Measurements from ENCODE around the gene GLDN. TPM values are rescaled to one million over a fixed set of nuclear protein-coding genes. Genes with fewer than 3 reads are reported as not detected.

GLDN gene
- total and polyA plus RNA-seq, 2 of the 4 experiments (the other 2 are of a cell fraction): under 0.01 TPM; not detected in 1

DNA sequence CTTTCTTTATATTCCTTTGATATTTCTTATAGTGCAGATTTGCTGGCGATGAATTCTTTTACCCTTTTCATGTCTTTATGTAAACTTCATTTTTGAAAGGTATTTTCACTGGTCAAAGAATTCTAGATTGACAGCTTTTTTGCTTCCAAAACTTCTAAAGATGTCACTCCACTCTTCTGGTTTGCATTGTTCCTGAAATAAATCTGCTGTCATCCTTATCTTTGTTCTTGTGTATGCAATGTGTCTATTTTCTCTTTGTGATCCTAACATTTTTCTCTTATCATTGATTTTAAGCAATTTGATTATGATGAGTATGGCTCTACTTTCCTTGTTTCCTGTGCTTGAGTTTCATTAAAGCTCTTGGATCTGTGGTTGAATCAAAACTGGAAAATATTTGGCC is 103.4 kb downstream of the GLDN start:
- POLR2A ChIA-PET (ENCODE audit: unreplicated experiment): no interaction called here
- no TSS peak for BruUV-seq (replicated peaks)

More for the DNA sequence above, 103.4 kb downstream of the GLDN start:
- H3K14ac ChIP-seq (replicated peaks; ENCODE audit: low read depth, low read length): no peak overlapping the region
- in situ Hi-C loops (cut with MboI; ENCODE audit: low sequenced_read_pairs): no loop called here
- no peak overlapping the region for H2AK9ac ChIP-seq (replicated peaks; ENCODE audit: low read depth, low read length, poor library complexity)
- WGBS, 2 experiments (ENCODE audit: extremely low coverage in 2 of 2, insufficient read length in 1 of 2): no CpG with 5 or more reads among the region's 1 CpG
- DNase-seq: no peak
- TF ChIP-seq RCOR1 (IDR thresholded peaks at IDR 0.05; ENCODE audit: insufficient replicate concordance, low read length) (no peak), BHLHE40 (IDR thresholded peaks at IDR 0.05; ENCODE audit: low read depth, low read length) (no peak), FOS (IDR thresholded peaks at IDR 0.05; ENCODE audit: low read depth, low read length) (no peak), POLR2A (IDR thresholded peaks at IDR 0.05; ENCODE audit: low read depth, low read length) (no peak), CEBPB (IDR thresholded peaks at IDR 0.05; ENCODE audit: low read depth, low read length) (no peak), MAZ (IDR thresholded peaks at IDR 0.05; ENCODE audit: borderline replicate concordance, low read depth, low read length) (no peak), MXI1 (IDR thresholded peaks at IDR 0.05; ENCODE audit: borderline replicate concordance, low read depth, low read length) (no peak), RAD21 (IDR thresholded peaks at IDR 0.05; ENCODE audit: low read length) (no peak), RFX5 (IDR thresholded peaks at IDR 0.05; ENCODE audit: low read depth, low read length) (no peak), MAFK (IDR thresholded peaks at IDR 0.05; ENCODE audit: low read depth, low read length) (no peak), SMC3 (IDR thresholded peaks at IDR 0.05; ENCODE audit: low read depth, low read length) (no peak), CHD1 (IDR thresholded peaks at IDR 0.05; ENCODE audit: low read depth, low read length) (no peak), NFE2L2 (IDR thresholded peaks at IDR 0.05; ENCODE audit: low read depth, low read length) (no peak)
- TF ChIP-seq, protein P1, sequence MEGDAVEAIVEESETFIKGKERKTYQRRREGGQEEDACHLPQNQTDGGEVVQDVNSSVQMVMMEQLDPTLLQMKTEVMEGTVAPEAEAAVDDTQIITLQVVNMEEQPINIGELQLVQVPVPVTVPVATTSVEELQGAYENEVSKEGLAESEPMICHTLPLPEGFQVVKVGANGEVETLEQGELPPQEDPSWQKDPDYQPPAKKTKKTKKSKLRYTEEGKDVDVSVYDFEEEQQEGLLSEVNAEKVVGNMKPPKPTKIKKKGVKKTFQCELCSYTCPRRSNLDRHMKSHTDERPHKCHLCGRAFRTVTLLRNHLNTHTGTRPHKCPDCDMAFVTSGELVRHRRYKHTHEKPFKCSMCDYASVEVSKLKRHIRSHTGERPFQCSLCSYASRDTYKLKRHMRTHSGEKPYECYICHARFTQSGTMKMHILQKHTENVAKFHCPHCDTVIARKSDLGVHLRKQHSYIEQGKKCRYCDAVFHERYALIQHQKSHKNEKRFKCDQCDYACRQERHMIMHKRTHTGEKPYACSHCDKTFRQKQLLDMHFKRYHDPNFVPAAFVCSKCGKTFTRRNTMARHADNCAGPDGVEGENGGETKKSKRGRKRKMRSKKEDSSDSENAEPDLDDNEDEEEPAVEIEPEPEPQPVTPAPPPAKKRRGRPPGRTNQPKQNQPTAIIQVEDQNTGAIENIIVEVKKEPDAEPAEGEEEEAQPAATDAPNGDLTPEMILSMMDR (conservative IDR thresholded peaks at IDR 0.05; ENCODE audit: low read depth, low read length): no peak
- TF ChIP-seq, protein P2, sequence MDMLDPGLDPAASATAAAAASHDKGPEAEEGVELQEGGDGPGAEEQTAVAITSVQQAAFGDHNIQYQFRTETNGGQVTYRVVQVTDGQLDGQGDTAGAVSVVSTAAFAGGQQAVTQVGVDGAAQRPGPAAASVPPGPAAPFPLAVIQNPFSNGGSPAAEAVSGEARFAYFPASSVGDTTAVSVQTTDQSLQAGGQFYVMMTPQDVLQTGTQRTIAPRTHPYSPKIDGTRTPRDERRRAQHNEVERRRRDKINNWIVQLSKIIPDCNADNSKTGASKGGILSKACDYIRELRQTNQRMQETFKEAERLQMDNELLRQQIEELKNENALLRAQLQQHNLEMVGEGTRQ (IDR thresholded peaks at IDR 0.05; ENCODE audit: low read depth, low read length): no peak
- TF ChIP-seq, protein P3, sequence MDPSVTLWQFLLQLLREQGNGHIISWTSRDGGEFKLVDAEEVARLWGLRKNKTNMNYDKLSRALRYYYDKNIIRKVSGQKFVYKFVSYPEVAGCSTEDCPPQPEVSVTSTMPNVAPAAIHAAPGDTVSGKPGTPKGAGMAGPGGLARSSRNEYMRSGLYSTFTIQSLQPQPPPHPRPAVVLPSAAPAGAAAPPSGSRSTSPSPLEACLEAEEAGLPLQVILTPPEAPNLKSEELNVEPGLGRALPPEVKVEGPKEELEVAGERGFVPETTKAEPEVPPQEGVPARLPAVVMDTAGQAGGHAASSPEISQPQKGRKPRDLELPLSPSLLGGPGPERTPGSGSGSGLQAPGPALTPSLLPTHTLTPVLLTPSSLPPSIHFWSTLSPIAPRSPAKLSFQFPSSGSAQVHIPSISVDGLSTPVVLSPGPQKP (IDR thresholded peaks at IDR 0.05; ENCODE audit: borderline replicate concordance, low read depth, low read length): no peak
- H3K36me3 ChIP-seq (ENCODE audit: control insufficient read depth, insufficient read depth, low read length): 0 out of 2 replicates have a peak, but pooled peaks cover 1% of the 10 kb centered on the region
- no peaks in the 10 kb centered on the region for H4K20me1 ChIP-seq (ENCODE audit: insufficient read depth, low read length)
- no peak overlapping the region for H4K8ac ChIP-seq (ENCODE audit: low read depth in 2 of 2, low read length in 2 of 2)
- H2BK120ac ChIP-seq (ENCODE audit: low read depth, low read length): no peak overlapping the region
- H2BK5ac ChIP-seq (ENCODE audit: low read depth, low read length, poor library complexity, severe bottlenecking): no peak overlapping the region
- H3K9ac ChIP-seq (ENCODE audit: low read depth, low read length): no peak overlapping the region
- H3K79me1 ChIP-seq (ENCODE audit: low read depth in 1 of 2, low read length in 2 of 2): no peaks in the 10 kb centered on the region
- no peaks in the 10 kb centered on the region for H3K9me3 ChIP-seq (ENCODE audit: control insufficient read depth, insufficient read depth, low read length)
- peaks cover 2% of the 10 kb centered on the region; the same call in 1 of the 2 replicates for H3K27me3 ChIP-seq (ENCODE audit: control insufficient read depth, insufficient read depth, low read length)
- H3K4me2 ChIP-seq (ENCODE audit: low read depth, low read length): no peak overlapping the region
- H2AFZ ChIP-seq (replicated peaks; ENCODE audit: low read length, poor library complexity): no peak overlapping the region
- no peak overlapping the region for H4K5ac ChIP-seq (ENCODE audit: low read depth, low read length)
- dilution Hi-C loops (cut with HindIII; ENCODE audit: low sequenced_read_pairs, unreplicated experiment): no loop called here
- H3K4ac ChIP-seq (ENCODE audit: low read depth, low read length): no peak overlapping the region
- H3K27ac ChIP-seq (ENCODE audit: insufficient read depth, low read length): no peak overlapping the region
- no peak overlapping the region for H2AK5ac ChIP-seq (ENCODE audit: low read depth, low read length)
- ATAC-seq (ENCODE audit: low read depth): no peak
- no peak overlapping the region for H2BK15ac ChIP-seq (ENCODE audit: low read depth, low read length)
- H3K18ac ChIP-seq (ENCODE audit: low read depth, low read length): no peak overlapping the region
- no peak overlapping the region for H3K4me3 ChIP-seq (ENCODE audit: insufficient read depth, low read depth, low read length)
- intact Hi-C loops (cut with micrococcal nuclease): no loop called here
- H4K91ac ChIP-seq (ENCODE audit: insufficient read depth, low read depth, low read length): no peak overlapping the region
- no peak overlapping the region for H3K23ac ChIP-seq (ENCODE audit: low read depth, low read length)
- no peaks in the 10 kb centered on the region; the same call in 1 of the 2 replicates for H3K9me1 ChIP-seq (ENCODE audit: insufficient read depth, low read length)
- no peak overlapping the region for H2BK20ac ChIP-seq (ENCODE audit: low read depth, low read length)
- H3K56ac ChIP-seq (ENCODE audit: extremely low read depth, insufficient read depth, low read length): no peak overlapping the region
- CTCF ChIA-PET: no interaction called here
- 0 out of 2 replicates have a peak, but pooled peaks cover 2% of the 10 kb centered on the region for H3K4me1 ChIP-seq (ENCODE audit: control insufficient read depth, insufficient read depth, low read length)
